Natural killer cell treated with Interleukin-12 subunit alpha and Interleukin-12 subunit beta and Interleukin-15 and Interleukin-18, amount 100 ng/mL, for 72 hours (primary cell): Measurements from ENCODE around the gene G3BP1. TPM values are rescaled to one million over a fixed set of nuclear protein-coding genes. Genes with fewer than 3 reads are reported as not detected.
"Not testable (repeated sequence)": the region's sequence is repeated elsewhere in the genome, so short reads cannot be mapped to it uniquely, and the experiment has no call there.

Experiments
- ATAC-seq, 2 donors: fragments of 150-1000 bp; cut with Tn5 transposase in 1 of 2; sonication (Bioruptor Pico), chemical (Tn5 transposase) in 1 of 2; 2 replicates each; pipeline ENCODE4 v1.10.0; 2021
- DNase-seq: peaks from one replicate; pipeline ENCODE4 v3.0.0; 2022; ENCODE audit warnings: low spot score
- H3K27ac Mint-ChIP-seq, 2 donors: 1 replicate in 1 of 2; 2 replicates in 1 of 2; pipeline ENCODE4 v1.8.0; 2022; ENCODE audit warnings: mixed read lengths in 2 of 2, mild to moderate bottlenecking in 1 of 2, moderate library complexity in 1 of 2
- H3K27me3 Mint-ChIP-seq, 2 donors: 1 replicate in 1 of 2; 2 replicates in 1 of 2; pipeline ENCODE4 v1.8.0; 2022; ENCODE audit warnings: mixed read lengths in 2 of 2
- H3K36me3 Mint-ChIP-seq: one replicate; pipeline ENCODE4 v1.8.0; 2022; ENCODE audit warnings: mixed read lengths
- H3K4me1 Mint-ChIP-seq, 2 donors: 1 replicate in 1 of 2; 2 replicates in 1 of 2; pipeline ENCODE4 v1.8.0; 2022; ENCODE audit warnings: low read depth in 2 of 2, mixed read lengths in 2 of 2, mild to moderate bottlenecking in 1 of 2
- H3K4me3 Mint-ChIP-seq: one replicate; pipeline ENCODE4 v1.8.0; 2022; ENCODE audit warnings: mixed read lengths
- H3K9me3 Mint-ChIP-seq: 2 replicates; pipeline ENCODE4 v1.8.0; 2022; ENCODE audit warnings: mixed read lengths
- total RNA-seq, 2 donors: library from RNA; stranded (reverse); gene quantifications; one replicate each; pipeline ENCODE4 v1.2.3, GENCODE V29; 2022

G3BP1 gene
- total RNA-seq, 2 donors from 2014 or later = 237 to 290 TPM

DNA sequence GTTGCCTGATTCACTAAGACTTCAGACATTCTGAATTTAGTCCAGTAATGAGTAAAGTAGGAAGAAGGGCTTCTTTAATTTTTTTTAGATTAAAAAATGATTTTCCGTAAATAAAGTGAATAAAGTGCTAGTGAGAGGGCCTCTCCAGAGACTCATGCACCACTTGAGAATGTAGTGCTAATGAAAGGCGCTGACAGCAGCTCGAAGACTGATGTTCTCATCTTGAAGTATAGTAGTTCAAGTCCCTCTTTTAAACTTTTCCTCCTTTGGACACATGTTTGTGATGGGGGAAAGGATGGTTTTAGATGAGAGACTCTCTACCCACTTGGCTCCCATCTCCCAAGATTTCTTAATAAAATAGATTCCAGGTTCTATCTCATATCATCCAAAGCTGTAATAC, 48.5 kb downstream of the G3BP1 start:
- H3K27ac Mint-ChIP-seq = no peak overlapping the region
- H3K9me3 Mint-ChIP-seq = no peaks in the 10 kb centered on the region
- no peaks in the 10 kb centered on the region for H3K36me3 Mint-ChIP-seq
- H3K4me1 Mint-ChIP-seq = peaks cover 0 to 3% of the 10 kb centered on the region in 2 donors
- H3K27me3 Mint-ChIP-seq = no peaks in the 10 kb centered on the region
- ATAC-seq (no peak), DNase-seq (no peak)
- no peak overlapping the region for H3K4me3 Mint-ChIP-seq

DNA sequence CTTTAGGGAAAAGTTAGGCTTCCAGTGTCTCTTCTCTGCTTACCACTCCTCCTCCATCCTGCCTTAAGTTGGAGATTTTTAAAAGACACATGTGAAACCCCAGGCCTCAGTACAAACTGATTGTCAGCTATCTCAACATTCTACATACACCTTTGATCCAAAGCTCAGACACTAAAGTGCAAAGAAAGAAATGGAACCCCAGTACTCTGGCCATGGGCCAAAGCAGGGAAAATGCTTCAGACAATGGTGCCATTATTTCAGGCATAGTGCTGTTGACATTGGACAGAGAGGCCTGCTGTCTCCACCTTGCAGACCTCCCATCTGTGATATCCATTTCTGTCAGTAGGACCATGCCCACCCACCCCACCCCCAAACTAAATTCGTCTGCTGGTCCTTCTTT, 49.1 kb downstream of the G3BP1 start:
- Mint-ChIP-seq H3K4me3 (no peak overlapping the region), H3K4me1 (peaks cover 0 to 5% of the 10 kb centered on the region in 2 donors), H3K9me3 (no peaks in the 10 kb centered on the region), H3K27ac (no peak overlapping the region), H3K27me3 (no peaks in the 10 kb centered on the region), H3K36me3 (no peaks in the 10 kb centered on the region)
- no peak for ATAC-seq
- DNase-seq = no peak

DNA sequence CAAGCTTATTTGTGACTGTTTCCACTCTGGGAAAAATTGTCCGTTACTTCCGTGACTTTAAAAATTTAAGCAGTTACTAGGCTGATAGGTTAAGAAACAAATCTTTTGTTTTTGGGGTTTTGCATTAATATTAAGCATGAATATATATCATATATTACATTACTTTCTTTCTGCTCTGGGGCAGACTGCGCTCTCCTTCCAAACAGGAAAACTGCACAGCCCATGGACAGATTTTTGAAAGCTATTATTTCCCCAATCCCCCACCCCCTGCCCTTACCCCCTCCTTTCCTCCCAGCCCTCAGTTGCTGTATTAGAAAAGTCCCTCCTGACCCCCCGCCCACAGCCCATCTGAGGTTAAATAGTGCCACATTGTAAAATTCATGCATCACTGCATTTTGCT, 50.4 kb downstream of the G3BP1 start:
- H3K27ac Mint-ChIP-seq = no peak overlapping the region
- H3K9me3 Mint-ChIP-seq = no peaks in the 10 kb centered on the region
- no peak for ATAC-seq

GRCh38 chr5:151825445-151825844, 53.7 kb downstream of the G3BP1 start:
- H3K36me3 Mint-ChIP-seq = no peaks in the 10 kb centered on the region
- H3K4me3 Mint-ChIP-seq = no peak overlapping the region
- H3K4me1 Mint-ChIP-seq = peaks cover 0 to 5% of the 10 kb centered on the region in 2 donors
- no peaks in the 10 kb centered on the region for H3K27me3 Mint-ChIP-seq
- H3K27ac Mint-ChIP-seq = no peak overlapping the region
- no peaks in the 10 kb centered on the region for H3K9me3 Mint-ChIP-seq
- no peak for ATAC-seq
- DNase-seq = no peak

More for the DNA sequence above, 50.4 kb downstream of the G3BP1 start:
- no peak overlapping the region for H3K4me3 Mint-ChIP-seq
- no peaks in the 10 kb centered on the region for H3K36me3 Mint-ChIP-seq
- no peaks in the 10 kb centered on the region for H3K27me3 Mint-ChIP-seq
- no peak for DNase-seq
- peaks cover 0 to 5% of the 10 kb centered on the region in 2 donors for H3K4me1 Mint-ChIP-seq

GRCh38 chr5:151829370-151829769, 57.6 kb downstream of the G3BP1 start:
- Mint-ChIP-seq H3K4me3 (no peak overlapping the region), H3K27me3 (no peaks in the 10 kb centered on the region), H3K36me3 (peaks cover 25% of the 10 kb centered on the region), H3K27ac (no peak overlapping the region), H3K9me3 (peaks cover 16% of the 10 kb centered on the region), H3K4me1 (peaks cover 0 to 8% of the 10 kb centered on the region in 2 donors)
- DNase-seq = no peak
- no peak for ATAC-seq

GRCh38 chr5:151832843-151833242, 61.1 kb downstream of the G3BP1 start:
- ATAC-seq, DNase-seq, H3K27ac Mint-ChIP-seq, H3K4me1 Mint-ChIP-seq, H3K4me3 Mint-ChIP-seq, H3K27me3 Mint-ChIP-seq: not testable (repeated sequence)
- peaks cover 50% of the 10 kb centered on the region for H3K36me3 Mint-ChIP-seq
- peaks cover 28% of the 10 kb centered on the region for H3K9me3 Mint-ChIP-seq

DNA sequence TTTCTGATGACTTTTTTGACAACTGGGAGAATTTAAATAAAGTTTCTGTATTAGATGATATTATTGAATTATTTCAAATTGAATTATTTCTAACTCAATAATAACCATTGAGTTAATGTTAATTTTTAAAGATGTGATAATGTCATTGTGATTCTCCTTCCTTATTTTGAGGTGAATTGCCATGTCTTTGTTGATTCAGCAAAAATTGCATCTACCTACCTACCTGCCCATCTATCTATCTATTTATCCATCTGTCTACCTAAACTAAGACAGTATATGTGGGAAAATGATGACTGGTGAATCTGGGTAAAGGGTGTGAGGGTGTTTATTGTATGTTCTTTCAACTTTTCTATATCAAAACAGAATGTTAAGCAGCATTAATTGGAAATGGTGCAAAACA, 75.0 kb downstream of the G3BP1 start:
- Mint-ChIP-seq H3K36me3 (no peaks in the 10 kb centered on the region), H3K4me3 (no peak overlapping the region)
- no peak for ATAC-seq

GRCh38 chr5:151847871-151848270, 76.1 kb downstream of the G3BP1 start:
- Mint-ChIP-seq H3K27me3 (peaks cover 0 to 2% of the 10 kb centered on the region in 2 donors), H3K4me1 (no peaks in the 10 kb centered on the region), H3K27ac (no peak overlapping the region), H3K36me3 (no peaks in the 10 kb centered on the region), H3K9me3 (no peaks in the 10 kb centered on the region), H3K4me3 (no peak overlapping the region)
- DNase-seq = no peak
- no peak for ATAC-seq

More for the DNA sequence above, 75.0 kb downstream of the G3BP1 start:
- Mint-ChIP-seq H3K27me3 (peaks cover 0 to 2% of the 10 kb centered on the region in 2 donors), H3K4me1 (no peaks in the 10 kb centered on the region), H3K9me3 (no peaks in the 10 kb centered on the region), H3K27ac (no peak overlapping the region)
- no peak for DNase-seq

- no peak overlapping the region for H3K4me3 Mint-ChIP-seq
- ATAC-seq = no peak
Measured at GRCh38 chr5:151855701-151856100, 83.9 kb downstream of the G3BP1 start.

DNA sequence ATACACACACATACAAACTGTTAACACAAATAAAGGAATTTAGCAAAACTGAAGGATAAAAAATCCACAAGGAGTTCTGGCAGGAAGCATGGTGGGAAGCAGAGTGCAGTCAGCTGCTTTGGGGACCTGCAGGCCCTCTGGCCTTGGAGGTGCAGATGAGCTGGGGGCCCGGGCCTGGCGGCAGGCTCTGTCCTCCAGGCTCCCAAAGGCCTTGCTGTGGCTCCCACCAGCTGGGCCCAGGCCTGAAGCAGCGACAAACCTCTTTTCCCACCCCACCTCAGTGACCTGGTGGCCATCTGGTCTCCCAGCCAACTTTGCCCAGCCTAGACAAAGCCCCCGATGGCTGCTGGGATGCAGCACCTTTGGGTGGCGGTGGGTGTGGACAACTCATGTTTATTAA, 85.1 kb downstream of the G3BP1 start:
- Mint-ChIP-seq H3K27ac (no peak overlapping the region), H3K27me3 (peaks cover 0 to 2% of the 10 kb centered on the region in 2 donors), H3K36me3 (no peaks in the 10 kb centered on the region), H3K4me1 (peaks cover 0 to 3% of the 10 kb centered on the region in 2 donors), H3K4me3 (no peak overlapping the region), H3K9me3 (no peaks in the 10 kb centered on the region)
- no peak for ATAC-seq
- no peak for DNase-seq

More at GRCh38 chr5:151855701-151856100, 83.9 kb downstream of the G3BP1 start:
- Mint-ChIP-seq H3K36me3 (no peaks in the 10 kb centered on the region), H3K27me3 (peaks cover 0 to 2% of the 10 kb centered on the region in 2 donors), H3K4me1 (peaks cover 0 to 3% of the 10 kb centered on the region in 2 donors), H3K27ac (no peak overlapping the region), H3K9me3 (no peaks in the 10 kb centered on the region)
- DNase-seq = no peak

DNA sequence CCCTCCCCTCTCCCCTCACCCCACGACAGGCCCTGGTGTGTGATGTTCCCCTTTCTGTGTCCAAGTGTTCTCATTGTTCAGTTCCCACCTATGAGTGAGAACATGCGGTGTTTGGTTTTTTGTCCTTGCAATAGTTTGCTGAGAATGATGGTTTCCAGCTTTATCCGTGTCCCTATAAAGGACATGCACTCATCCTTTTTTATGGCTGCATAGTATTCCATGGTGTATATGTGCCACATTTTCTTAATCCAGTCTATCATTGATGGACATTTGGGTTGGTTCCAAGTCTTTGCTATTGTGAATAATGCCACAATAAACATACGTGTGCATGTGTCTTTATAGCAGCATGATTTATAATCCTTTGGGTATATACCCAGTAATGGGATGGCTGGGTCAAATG, 89.1 kb downstream of the G3BP1 start:
- H3K4me3 Mint-ChIP-seq, DNase-seq, ATAC-seq, H3K4me1 Mint-ChIP-seq, H3K27me3 Mint-ChIP-seq, H3K36me3 Mint-ChIP-seq, H3K9me3 Mint-ChIP-seq, H3K27ac Mint-ChIP-seq: not testable (repeated sequence)

Other genes starting within 250 kb of the G3BP1 start
- not detected for gene FAT2, start 180.6 kb upstream of the G3BP1 start, total RNA-seq
- gene SPARC, start 85.0 kb upstream of the G3BP1 start, total RNA-seq = not detected
- 10 to 100 TPM; 60.0 to 84.9 TPM for gene ATOX1, start 13.3 kb upstream of the G3BP1 start, total RNA-seq
- gene GLRA1, start 152.9 kb downstream of the G3BP1 start, total RNA-seq = not detected